Measurements from ENCODE around the gene ERN1. TPM values are rescaled to one million over a fixed set of nuclear protein-coding genes. Genes with fewer than 3 reads are reported as not detected.
A peak's percentile ranks its signal among the peaks of the same experiment; 100 is the strongest.

Gene ERN1
- total and polyA plus RNA-seq, 2 of the 13 experiments (the other 11 are each of a cell fraction or from before 2014, with no cell fraction given) = 6.0 to 12.7 TPM

DNA sequence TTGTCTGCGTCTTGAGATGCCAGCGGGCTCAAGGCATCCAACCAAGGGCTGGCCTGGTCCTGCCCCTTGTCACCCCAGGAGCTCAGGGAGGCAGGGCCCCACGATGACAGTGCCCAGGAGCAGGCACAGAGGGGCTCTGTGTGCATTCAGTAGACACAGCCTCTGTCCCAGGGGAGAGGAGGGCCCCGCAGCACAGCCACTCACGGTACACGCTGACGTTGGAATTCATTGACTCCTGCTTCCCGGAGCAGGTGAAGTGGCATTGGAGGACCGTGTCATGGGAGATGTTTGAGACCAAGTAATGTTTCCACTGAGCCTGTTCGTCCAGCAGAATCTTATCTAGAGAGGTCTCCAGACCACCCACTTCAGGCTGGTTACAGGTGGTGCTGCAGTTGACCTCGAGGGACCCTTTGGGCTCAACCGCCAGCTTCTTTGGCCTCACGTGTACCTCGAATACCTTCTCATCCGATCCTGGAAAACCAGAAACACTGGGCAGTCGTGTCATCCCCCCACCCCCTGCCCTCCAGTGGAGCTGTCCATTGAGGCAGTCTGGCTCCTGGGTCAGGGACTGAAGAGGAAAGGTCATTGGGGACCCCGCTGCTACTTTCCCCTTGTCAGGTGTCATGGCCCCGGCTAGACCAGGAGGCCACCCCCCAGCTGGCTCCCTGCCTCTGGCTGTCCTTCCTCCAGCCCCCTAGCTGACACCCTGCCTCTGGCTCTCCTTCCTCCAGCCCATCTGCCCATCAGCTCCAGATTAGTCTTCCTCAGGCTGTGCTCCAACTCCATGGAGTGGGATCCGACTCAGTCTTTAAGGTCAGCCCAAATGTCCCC lies 124.8 kb downstream of the ERN1 start:
- ChIA-PET POLR2A (no interaction called here), CTCF (ENCODE audit: low intra/inter-chr PET ratio, low total read pairs) (no interaction called here)
- Histone ChIP-seq H3K4me2 (ENCODE audit: low read depth, low read length) (peak overlapping the region; percentile 81), H3K9ac (ENCODE audit: insufficient read depth, low read depth, low read length) (peak overlapping the region; percentile 18; the same call in 1 of the 2 replicates), H3K27ac (ENCODE audit: extremely low read length, insufficient read depth, low read length) (peak overlapping the region; percentile 8), H3K4me3 (replicated peaks in 1 of 3; ENCODE audit: insufficient read depth in 1 of 3, low read depth in 2 of 3, low read length in 3 of 3) (peak overlapping the region in 1 of 3 experiments; percentile 67; a peak in 2 of 6 replicates), H3K9me3 (ENCODE audit: low read length) (no peaks in the 10 kb centered on the region), H3K27me3 (ENCODE audit: control insufficient read depth in 1 of 2, insufficient read depth in 2 of 2, low read length in 2 of 2) (no peaks in the 10 kb centered on the region), H4K20me1 (ENCODE audit: insufficient read depth, low read length) (no peaks in the 10 kb centered on the region), H3K36me3 (replicated peaks in 1 of 2; ENCODE audit: control insufficient read depth in 1 of 2, insufficient read depth in 2 of 2, low read length in 2 of 2) (no peaks in the 10 kb centered on the region), H3K79me2 (ENCODE audit: insufficient read depth, low read length) (no peaks in the 10 kb centered on the region), H2AFZ (ENCODE audit: low read length) (no peak overlapping the region), H3K4me1 (ENCODE audit: insufficient read depth, low read length) (peaks cover 76% of the 10 kb centered on the region)
- FAIRE-seq (no peak), ATAC-seq (no peak), DNase-seq (ENCODE audit: low spot score) (no peak)
- no TSS peak for BruUV-seq (replicated peaks)
- TF ChIP-seq ZNF746 (CRISPR knock-in tag; IDR thresholded peaks at IDR 0.05) = 0 out of 2 replicates have a peak, but pooled peaks have one; percentile 1
- TF ChIP-seq, protein P1, sequence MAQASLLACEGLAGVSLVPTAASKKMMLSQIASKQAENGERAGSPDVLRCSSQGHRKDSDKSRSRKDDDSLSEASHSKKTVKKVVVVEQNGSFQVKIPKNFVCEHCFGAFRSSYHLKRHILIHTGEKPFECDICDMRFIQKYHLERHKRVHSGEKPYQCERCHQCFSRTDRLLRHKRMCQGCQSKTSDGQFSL (CRISPR knock-in tag; IDR thresholded peaks at IDR 0.05) = no peak
- in situ Hi-C loops (cut with HindIII; ENCODE audit: extremely low pct_ligation_motif_present, low pct_unique_long_range_greater_than_20kb) = no loop called here
- 68% methylated on average over 18 of the region's 19 CpGs for WGBS (ENCODE audit: low lambda C conversion rate)
- intact Hi-C loops (cut with micrococcal nuclease; ENCODE audit: unreplicated experiment) = loop anchor here (5.0 kb wide), 1 partner anchor 1642 kb away; no protein-coding TSS in a partner anchor

DNA sequence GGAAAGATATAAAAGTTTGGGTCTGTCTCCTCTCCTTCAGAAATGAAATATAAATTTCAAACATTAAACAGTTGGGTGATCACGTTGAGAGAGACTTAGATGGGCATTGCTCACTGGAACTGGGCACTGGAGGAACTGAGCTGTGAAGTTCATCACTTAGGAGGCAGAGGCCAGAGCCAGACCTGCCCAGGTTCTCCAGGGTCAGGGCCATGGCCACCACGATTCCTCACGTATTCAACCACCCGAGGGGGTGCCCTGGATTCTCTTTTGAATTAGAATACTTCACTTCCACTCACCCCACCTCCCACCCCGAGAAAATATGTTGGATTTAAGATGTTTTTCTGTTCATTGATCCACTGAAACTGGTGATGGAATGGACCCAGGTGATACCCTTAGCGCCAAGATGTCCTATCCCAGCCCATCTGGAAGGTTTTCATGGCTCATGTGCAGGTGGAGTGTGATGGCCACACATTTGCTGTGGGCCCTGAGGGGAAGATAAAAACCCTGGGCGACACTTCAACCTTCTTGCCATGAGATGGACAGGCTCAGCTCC lies 125.7 kb downstream of the ERN1 start:
- ATAC-seq (no peak), DNase-seq (ENCODE audit: low spot score) (no peak)
- in situ Hi-C loops (cut with HindIII; ENCODE audit: extremely low pct_ligation_motif_present, low pct_unique_long_range_greater_than_20kb) = no loop called here

More for the DNA sequence above, 125.7 kb downstream of the ERN1 start:
- no TSS peak for BruUV-seq (replicated peaks)
- H4K20me1 ChIP-seq (ENCODE audit: insufficient read depth, low read length) = no peaks in the 10 kb centered on the region
- no peaks in the 10 kb centered on the region for H3K79me2 ChIP-seq (ENCODE audit: insufficient read depth, low read length)
- no peaks in the 10 kb centered on the region for H3K36me3 ChIP-seq (replicated peaks in 1 of 2; ENCODE audit: control insufficient read depth in 1 of 2, insufficient read depth in 2 of 2, low read length in 2 of 2)
- FAIRE-seq = no peak
- intact Hi-C loops (cut with micrococcal nuclease; ENCODE audit: unreplicated experiment) = no loop called here
- no peak overlapping the region for H3K4me3 ChIP-seq (replicated peaks in 1 of 3; ENCODE audit: insufficient read depth in 1 of 3, low read depth in 2 of 3, low read length in 3 of 3)
- WGBS (ENCODE audit: low lambda C conversion rate) = 69% methylated on average over 7 of the region's 7 CpGs
- H3K4me1 ChIP-seq (ENCODE audit: insufficient read depth, low read length) = peaks cover 76% of the 10 kb centered on the region
- no peaks in the 10 kb centered on the region for H3K9me3 ChIP-seq (ENCODE audit: low read length)
- TF ChIP-seq YEATS2 (CRISPR knock-in tag; IDR thresholded peaks at IDR 0.05; ENCODE audit: borderline replicate concordance) (no peak), ZNF337 (CRISPR knock-in tag; IDR thresholded peaks at IDR 0.05; ENCODE audit: borderline replicate concordance, low read depth) (no peak), SIN3A (IDR thresholded peaks at IDR 0.05; ENCODE audit: borderline replicate concordance, low read depth, low read length) (no peak), ZNF451 (CRISPR knock-in tag; IDR thresholded peaks at IDR 0.05) (no peak), ELF3 (CRISPR knock-in tag; IDR thresholded peaks at IDR 0.05) (no peak), IRX3 (CRISPR knock-in tag; IDR thresholded peaks at IDR 0.05; ENCODE audit: borderline replicate concordance, low read depth) (no peak), ZSCAN29 (CRISPR knock-in tag; conservative IDR thresholded peaks at IDR 0.05) (no peak), BORCS8-MEF2B (CRISPR knock-in tag; IDR thresholded peaks at IDR 0.05) (no peak)
- TF ChIP-seq, protein P2, sequence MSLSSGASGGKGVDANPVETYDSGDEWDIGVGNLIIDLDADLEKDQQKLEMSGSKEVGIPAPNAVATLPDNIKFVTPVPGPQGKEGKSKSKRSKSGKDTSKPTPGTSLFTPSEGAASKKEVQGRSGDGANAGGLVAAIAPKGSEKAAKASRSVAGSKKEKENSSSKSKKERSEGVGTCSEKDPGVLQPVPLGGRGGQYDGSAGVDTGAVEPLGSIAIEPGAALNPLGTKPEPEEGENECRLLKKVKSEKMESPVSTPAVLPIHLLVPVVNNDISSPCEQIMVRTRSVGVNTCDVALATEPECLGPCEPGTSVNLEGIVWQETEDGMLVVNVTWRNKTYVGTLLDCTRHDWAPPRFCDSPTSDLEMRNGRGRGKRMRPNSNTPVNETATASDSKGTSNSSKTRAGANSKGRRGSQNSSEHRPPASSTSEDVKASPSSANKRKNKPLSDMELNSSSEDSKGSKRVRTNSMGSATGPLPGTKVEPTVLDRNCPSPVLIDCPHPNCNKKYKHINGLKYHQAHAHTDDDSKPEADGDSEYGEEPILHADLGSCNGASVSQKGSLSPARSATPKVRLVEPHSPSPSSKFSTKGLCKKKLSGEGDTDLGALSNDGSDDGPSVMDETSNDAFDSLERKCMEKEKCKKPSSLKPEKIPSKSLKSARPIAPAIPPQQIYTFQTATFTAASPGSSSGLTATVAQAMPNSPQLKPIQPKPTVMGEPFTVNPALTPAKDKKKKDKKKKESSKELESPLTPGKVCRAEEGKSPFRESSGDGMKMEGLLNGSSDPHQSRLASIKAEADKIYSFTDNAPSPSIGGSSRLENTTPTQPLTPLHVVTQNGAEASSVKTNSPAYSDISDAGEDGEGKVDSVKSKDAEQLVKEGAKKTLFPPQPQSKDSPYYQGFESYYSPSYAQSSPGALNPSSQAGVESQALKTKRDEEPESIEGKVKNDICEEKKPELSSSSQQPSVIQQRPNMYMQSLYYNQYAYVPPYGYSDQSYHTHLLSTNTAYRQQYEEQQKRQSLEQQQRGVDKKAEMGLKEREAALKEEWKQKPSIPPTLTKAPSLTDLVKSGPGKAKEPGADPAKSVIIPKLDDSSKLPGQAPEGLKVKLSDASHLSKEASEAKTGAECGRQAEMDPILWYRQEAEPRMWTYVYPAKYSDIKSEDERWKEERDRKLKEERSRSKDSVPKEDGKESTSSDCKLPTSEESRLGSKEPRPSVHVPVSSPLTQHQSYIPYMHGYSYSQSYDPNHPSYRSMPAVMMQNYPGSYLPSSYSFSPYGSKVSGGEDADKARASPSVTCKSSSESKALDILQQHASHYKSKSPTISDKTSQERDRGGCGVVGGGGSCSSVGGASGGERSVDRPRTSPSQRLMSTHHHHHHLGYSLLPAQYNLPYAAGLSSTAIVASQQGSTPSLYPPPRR (CRISPR knock-in tag; IDR thresholded peaks at IDR 0.05; ENCODE audit: borderline replicate concordance) = no peak
- no peak overlapping the region for H3K27ac ChIP-seq (ENCODE audit: extremely low read length, insufficient read depth, low read length)
- H2AFZ ChIP-seq (ENCODE audit: low read length) = no peak overlapping the region
- H3K9ac ChIP-seq (ENCODE audit: insufficient read depth, low read depth, low read length) = no peak overlapping the region
- H3K4me2 ChIP-seq (ENCODE audit: low read depth, low read length) = no peak overlapping the region
- ChIA-PET CTCF (ENCODE audit: low intra/inter-chr PET ratio, low total read pairs) (no interaction called here), POLR2A (no interaction called here)
- H3K27me3 ChIP-seq (ENCODE audit: control insufficient read depth in 1 of 2, insufficient read depth in 2 of 2, low read length in 2 of 2) = peaks cover 0 to 3% of the 10 kb centered on the region in 2 experiments; a peak in 1 of 5 replicates

Measured in HepG2 (cell line).